T-helper 1 cell treated with Interleukin-12 subunit alpha and Interleukin-12 subunit beta and Interleukin-4 antibody, amounts not matched to agents 30 μg/mL and 1 μg/mL, for 36 hours (primary cell): ENCODE data around the gene OR51S1.
"Not testable (repeated sequence)": the region's sequence is repeated elsewhere in the genome, so short reads cannot be mapped to it uniquely, and the experiment has no call there.

Source experiments
- H3K27ac Mint-ChIP-seq: one replicate; pipeline ENCODE4 v1.8.0; 2021; ENCODE audit warnings: mild to moderate bottlenecking, mixed read lengths
- H3K27me3 Mint-ChIP-seq: one replicate; pipeline ENCODE4 v1.8.0; 2021; ENCODE audit warnings: low read depth, mixed read lengths
- H3K36me3 Mint-ChIP-seq: one replicate; pipeline ENCODE4 v1.8.0; 2021; ENCODE audit warnings: low read depth, mixed read lengths
- H3K4me1 Mint-ChIP-seq: one replicate; pipeline ENCODE4 v1.8.0; 2021; ENCODE audit warnings: low read depth, mixed read lengths
- H3K4me3 Mint-ChIP-seq: one replicate; pipeline ENCODE4 v1.8.0; 2021; ENCODE audit warnings: mild to moderate bottlenecking, moderate library complexity, mixed read lengths
- H3K9me3 Mint-ChIP-seq: one replicate; pipeline ENCODE4 v1.8.0; 2021; ENCODE audit warnings: mixed read lengths

The OR51S1 gene

GRCh38 chr11:4848908-4849532 is at the start of gene OR51S1:
TSS of gene OR51S1 (minus strand) at chr11:4849208. CDS start at chr11:4849208, 0 bp downstream.
- H3K27ac Mint-ChIP-seq: no peak within 1 kb of the TSS
- H3K36me3 Mint-ChIP-seq: no peaks in the 10 kb centered on the region
- no peaks in the 10 kb centered on the region for H3K9me3 Mint-ChIP-seq
- no peaks in the 10 kb centered on the region for H3K4me1 Mint-ChIP-seq
- H3K27me3 Mint-ChIP-seq: no peaks in the 10 kb centered on the region
- no peak within 1 kb of the TSS for H3K4me3 Mint-ChIP-seq

GRCh38 chr11:4891996-4892640 is 43.1 kb upstream of the OR51S1 start:
- Mint-ChIP-seq H3K9me3 (no peaks in the 10 kb centered on the region), H3K4me1 (no peaks in the 10 kb centered on the region), H3K36me3 (no peaks in the 10 kb centered on the region), H3K27ac (no peak overlapping the region), H3K4me3 (no peak overlapping the region), H3K27me3 (no peaks in the 10 kb centered on the region)

GRCh38 chr11:4890279-4890678 is 41.3 kb upstream of the OR51S1 start:
- Mint-ChIP-seq H3K27me3 (no peaks in the 10 kb centered on the region), H3K36me3 (no peaks in the 10 kb centered on the region), H3K27ac (no peak overlapping the region), H3K4me3 (no peak overlapping the region), H3K4me1 (no peaks in the 10 kb centered on the region), H3K9me3 (no peaks in the 10 kb centered on the region)

- H3K9me3 Mint-ChIP-seq: no peaks in the 10 kb centered on the region
- H3K4me3 Mint-ChIP-seq: no peak overlapping the region
- no peak overlapping the region for H3K27ac Mint-ChIP-seq
- no peaks in the 10 kb centered on the region for H3K27me3 Mint-ChIP-seq
- no peaks in the 10 kb centered on the region for H3K36me3 Mint-ChIP-seq
- no peaks in the 10 kb centered on the region for H3K4me1 Mint-ChIP-seq
Measured at GRCh38 chr11:4887591-4887990, 38.6 kb upstream of the OR51S1 start.

GRCh38 chr11:4886186-4886585 is 37.2 kb upstream of the OR51S1 start:
- H3K4me1 Mint-ChIP-seq: no peaks in the 10 kb centered on the region
- no peak overlapping the region for H3K27ac Mint-ChIP-seq
- H3K9me3 Mint-ChIP-seq: no peaks in the 10 kb centered on the region
- no peak overlapping the region for H3K4me3 Mint-ChIP-seq
- no peaks in the 10 kb centered on the region for H3K27me3 Mint-ChIP-seq
- H3K36me3 Mint-ChIP-seq: no peaks in the 10 kb centered on the region

GRCh38 chr11:4884361-4884760 is 35.4 kb upstream of the OR51S1 start:
- no peaks in the 10 kb centered on the region for H3K9me3 Mint-ChIP-seq
- H3K4me3 Mint-ChIP-seq: no peak overlapping the region
- no peaks in the 10 kb centered on the region for H3K4me1 Mint-ChIP-seq
- H3K27me3 Mint-ChIP-seq: no peaks in the 10 kb centered on the region
- H3K36me3 Mint-ChIP-seq: no peaks in the 10 kb centered on the region
- no peak overlapping the region for H3K27ac Mint-ChIP-seq

GRCh38 chr11:4882543-4882942 is 33.5 kb upstream of the OR51S1 start:
- H3K4me1 Mint-ChIP-seq: no peaks in the 10 kb centered on the region
- no peaks in the 10 kb centered on the region for H3K27me3 Mint-ChIP-seq
- no peaks in the 10 kb centered on the region for H3K36me3 Mint-ChIP-seq
- no peaks in the 10 kb centered on the region for H3K9me3 Mint-ChIP-seq
- no peak overlapping the region for H3K27ac Mint-ChIP-seq
- no peak overlapping the region for H3K4me3 Mint-ChIP-seq

GRCh38 chr11:4881860-4882500 is 33.0 kb upstream of the OR51S1 start, which contains the start of gene OR51T1:
TSS of gene OR51T1 (plus strand) at chr11:4881900. CDS start at chr11:4881900, 0 bp downstream.
- H3K36me3 Mint-ChIP-seq: no peaks in the 10 kb centered on the region
- H3K27ac Mint-ChIP-seq: no peak within 1 kb of the TSS
- no peaks in the 10 kb centered on the region for H3K9me3 Mint-ChIP-seq
- H3K4me3 Mint-ChIP-seq: no peak within 1 kb of the TSS
- H3K27me3 Mint-ChIP-seq: no peaks in the 10 kb centered on the region
- no peaks in the 10 kb centered on the region for H3K4me1 Mint-ChIP-seq

- H3K27ac Mint-ChIP-seq: no peak overlapping the region
- no peaks in the 10 kb centered on the region for H3K4me1 Mint-ChIP-seq
- H3K27me3 Mint-ChIP-seq: no peaks in the 10 kb centered on the region
- no peak overlapping the region for H3K4me3 Mint-ChIP-seq
- H3K36me3 Mint-ChIP-seq: no peaks in the 10 kb centered on the region
- H3K9me3 Mint-ChIP-seq: no peaks in the 10 kb centered on the region
Measured at GRCh38 chr11:4881188-4881587, 32.2 kb upstream of the OR51S1 start.

GRCh38 chr11:4865855-4866254 is 16.8 kb upstream of the OR51S1 start:
- Mint-ChIP-seq H3K27me3 (no peaks in the 10 kb centered on the region), H3K27ac (no peak overlapping the region), H3K9me3 (no peaks in the 10 kb centered on the region), H3K4me3 (no peak overlapping the region), H3K36me3 (no peaks in the 10 kb centered on the region), H3K4me1 (no peaks in the 10 kb centered on the region)

GRCh38 chr11:4863876-4864275 is 14.9 kb upstream of the OR51S1 start:
- no peak overlapping the region for H3K4me3 Mint-ChIP-seq
- H3K4me1 Mint-ChIP-seq: no peaks in the 10 kb centered on the region
- no peak overlapping the region for H3K27ac Mint-ChIP-seq
- H3K9me3 Mint-ChIP-seq: no peaks in the 10 kb centered on the region
- H3K27me3 Mint-ChIP-seq: no peaks in the 10 kb centered on the region
- H3K36me3 Mint-ChIP-seq: no peaks in the 10 kb centered on the region

GRCh38 chr11:4862447-4863236 is 13.6 kb upstream of the OR51S1 start:
- H3K36me3 Mint-ChIP-seq: no peaks in the 10 kb centered on the region
- H3K27ac Mint-ChIP-seq: no peak overlapping the region
- no peaks in the 10 kb centered on the region for H3K9me3 Mint-ChIP-seq
- no peaks in the 10 kb centered on the region for H3K4me1 Mint-ChIP-seq
- H3K4me3 Mint-ChIP-seq: no peak overlapping the region
- no peaks in the 10 kb centered on the region for H3K27me3 Mint-ChIP-seq

- H3K27ac Mint-ChIP-seq, H3K4me1 Mint-ChIP-seq, H3K4me3 Mint-ChIP-seq, H3K36me3 Mint-ChIP-seq, H3K27me3 Mint-ChIP-seq, H3K9me3 Mint-ChIP-seq: not testable (repeated sequence)
Measured at GRCh38 chr11:4854286-4854685, 5.3 kb upstream of the OR51S1 start.

GRCh38 chr11:4851033-4851432 is 2.0 kb upstream of the OR51S1 start:
- Mint-ChIP-seq H3K4me3 (no peak overlapping the region), H3K9me3 (no peaks in the 10 kb centered on the region), H3K4me1 (no peaks in the 10 kb centered on the region), H3K27ac (no peak overlapping the region), H3K36me3 (no peaks in the 10 kb centered on the region), H3K27me3 (no peaks in the 10 kb centered on the region)
